K562 (cell line): Measurements from ENCODE around the gene TCF3. TPM values are rescaled to one million over a fixed set of nuclear protein-coding genes. Genes with fewer than 3 reads are reported as not detected.

Source experiments
- E2F4 ChIP-seq: sonication (generic); formaldehyde crosslinking; IDR thresholded peaks from 2 replicates; pipeline ENCODE4 v1.8.0; 2022; ENCODE audit warnings: mild to moderate bottlenecking, low read depth, missing genetic modification reagents
- JUND ChIP-seq, 2 experiments: IDR thresholded peaks; 2 replicates in 1 of 2; 3 replicates in 1 of 2; pipeline ENCODE4 v1.6.1; 2011; ENCODE audit warnings: borderline replicate concordance in 2 of 2, low read depth in 2 of 2, low read length in 2 of 2, improper control_type of control experiment in 1 of 2, missing biosample characterization in 1 of 2, missing genetic modification characterization in 1 of 2, missing genetic modification reagents in 1 of 2
- MYC ChIP-seq, 2 experiments: fragments of 250-450 bp in 1 of 2; sonication (Bioruptor Pico) in 1 of 2; IDR thresholded peaks; 2 replicates each; pipeline versions ENCODE4 v1.5.1 to v1.6.1; 2012 to 2021; ENCODE audit warnings: low read depth in 2 of 2, borderline replicate concordance in 1 of 2, improper control_type of control experiment in 1 of 2, low read length in 1 of 2, mild to moderate bottlenecking in 1 of 2, moderate library complexity in 1 of 2
- NR2C1 ChIP-seq, 2 experiments: fragments of 450-650 bp; IDR thresholded peaks; 2 replicates each; pipeline ENCODE4 v1.6.1; 2017; ENCODE audit warnings: mild to moderate bottlenecking in 2 of 2, antibody characterized with exemption in 1 of 2, inconsistent platforms in 1 of 2, missing compliant biosample characterization in 1 of 2, missing genetic modification characterization in 1 of 2
- polyA plus RNA-seq, 8 experiments: library from polyadenylated mRNA; depleted of rRNA in 4 of 8; stranded (reverse) in 5 of 8; unstranded in 3 of 8; fragments of >200 nt; fragmentation: Nextera tagmentation in 2 of 8; fragmentation: Illumina TruSeq in 1 of 8; extraction: Ambion mirVana in 2 of 8; extraction: Trizol in 1 of 8; gene quantifications; 2 replicates each; pipeline versions ENCODE4 v1.2.1 to v1.2.3, GENCODE V29; 2011 to 2014; ENCODE audit warnings: inconsistent platforms in 1 of 8, missing spikeins in 1 of 8
- total RNA-seq, 7 experiments: library from RNA; depleted of rRNA in 6 of 7; stranded (reverse); fragments of >200 nt in 6 of 7; fragmentation: Illumina TruSeq in 2 of 7; extraction: Trizol in 2 of 7; gene quantifications; 2 replicates each; pipeline versions ENCODE4 v1.2.1 to v1.2.3, GENCODE V29; 2011 to 2021; ENCODE audit warnings: low replicate concordance in 1 of 7
- TF ChIP-seq, protein P1 (sequence below): fragments of 450-650 bp; IDR thresholded peaks from 2 replicates; pipeline ENCODE4 v1.7.1; 2018; ENCODE audit warnings: mild to moderate bottlenecking, low read depth; ENCODE audit not compliant: partially characterized antibody
- TF ChIP-seq, protein P2 (sequence below), 2 experiments: fragments of 250-450 bp in 1 of 2; fragments of 450-650 bp in 1 of 2; sonication (Bioruptor Pico) in 1 of 2; IDR thresholded peaks; 2 replicates each; pipeline versions ENCODE4 v1.6.1 to v1.8.0; 2016 to 2021; ENCODE audit warnings: mild to moderate bottlenecking in 2 of 2, moderate library complexity in 2 of 2, missing compliant biosample characterization in 1 of 2, missing genetic modification characterization in 1 of 2

TCF3 gene
- total and polyA plus RNA-seq, 9 of the 15 experiments (the other 6 are each of a cell fraction or from before 2014, with no cell fraction given) = 5.6 to 259 (median 84.0) TPM

DNA sequence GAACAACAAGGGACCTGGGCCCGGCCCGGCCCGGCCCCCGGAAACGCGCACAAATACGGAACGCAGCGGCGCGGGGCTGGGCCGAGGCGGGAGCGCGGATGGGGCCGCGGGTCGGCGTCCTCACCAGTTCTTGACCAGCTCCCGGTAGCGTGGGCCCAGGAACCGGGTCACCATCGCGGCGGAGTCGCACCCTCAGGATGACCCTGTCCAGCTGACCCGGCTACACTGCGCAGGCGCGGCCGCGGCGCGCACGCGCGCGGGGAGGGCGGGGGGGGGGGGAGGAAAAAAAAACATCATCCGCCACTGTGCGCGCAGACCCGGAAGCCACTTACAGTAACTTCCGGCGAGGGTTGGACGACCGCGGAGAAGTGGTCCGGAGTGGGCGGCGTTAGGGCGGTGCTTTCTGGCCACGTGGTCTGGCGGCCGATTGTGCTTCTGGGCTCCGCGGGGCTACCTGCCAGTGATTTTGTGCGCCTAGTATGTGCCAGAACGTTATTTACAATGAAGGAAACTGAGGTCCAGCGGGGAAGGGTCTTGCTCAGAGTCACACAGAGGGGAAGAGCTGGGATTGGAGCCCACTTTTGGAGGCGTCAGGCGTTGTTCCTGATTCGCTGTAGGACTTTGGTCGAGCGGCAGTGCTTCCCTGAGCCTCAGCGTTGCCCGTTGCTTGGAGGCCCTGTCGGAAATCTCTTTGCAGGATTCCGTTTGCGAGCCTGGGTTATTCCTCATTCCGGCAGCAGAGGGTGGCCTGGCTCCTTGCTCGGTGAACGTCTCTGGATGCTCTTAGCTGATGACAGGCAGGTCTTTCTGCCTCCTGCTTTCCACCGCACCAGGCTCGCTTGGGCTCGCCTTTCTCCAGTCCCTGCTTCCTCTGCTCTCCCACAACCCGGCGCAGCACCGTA is 46.9 kb downstream of the TCF3 start, which contains the start of gene UQCR11 (continued):
- TF ChIP-seq, protein P1, sequence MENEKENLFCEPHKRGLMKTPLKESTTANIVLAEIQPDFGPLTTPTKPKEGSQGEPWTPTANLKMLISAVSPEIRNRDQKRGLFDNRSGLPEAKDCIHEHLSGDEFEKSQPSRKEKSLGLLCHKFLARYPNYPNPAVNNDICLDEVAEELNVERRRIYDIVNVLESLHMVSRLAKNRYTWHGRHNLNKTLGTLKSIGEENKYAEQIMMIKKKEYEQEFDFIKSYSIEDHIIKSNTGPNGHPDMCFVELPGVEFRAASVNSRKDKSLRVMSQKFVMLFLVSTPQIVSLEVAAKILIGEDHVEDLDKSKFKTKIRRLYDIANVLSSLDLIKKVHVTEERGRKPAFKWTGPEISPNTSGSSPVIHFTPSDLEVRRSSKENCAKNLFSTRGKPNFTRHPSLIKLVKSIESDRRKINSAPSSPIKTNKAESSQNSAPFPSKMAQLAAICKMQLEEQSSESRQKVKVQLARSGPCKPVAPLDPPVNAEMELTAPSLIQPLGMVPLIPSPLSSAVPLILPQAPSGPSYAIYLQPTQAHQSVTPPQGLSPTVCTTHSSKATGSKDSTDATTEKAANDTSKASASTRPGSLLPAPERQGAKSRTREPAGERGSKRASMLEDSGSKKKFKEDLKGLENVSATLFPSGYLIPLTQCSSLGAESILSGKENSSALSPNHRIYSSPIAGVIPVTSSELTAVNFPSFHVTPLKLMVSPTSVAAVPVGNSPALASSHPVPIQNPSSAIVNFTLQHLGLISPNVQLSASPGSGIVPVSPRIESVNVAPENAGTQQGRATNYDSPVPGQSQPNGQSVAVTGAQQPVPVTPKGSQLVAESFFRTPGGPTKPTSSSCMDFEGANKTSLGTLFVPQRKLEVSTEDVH = peak; percentile 20
- TF ChIP-seq E2F4 (CRISPR knock-in tag) (no peak), MYC (IDR thresholded peaks at IDR 0.05; ENCODE audit: low read depth, low read length) (peak; percentile 94), MYC (CRISPR knock-in tag; IDR thresholded peaks at IDR 0.05; ENCODE audit: borderline replicate concordance, low read depth) (peak; percentile 80; the same call in 1 of the 2 replicates), NR2C1 (IDR thresholded peaks at IDR 0.05) (0 out of 2 replicates have a peak, but pooled peaks have one; percentile 60), NR2C1 (tag; IDR thresholded peaks at IDR 0.05) (0 out of 2 replicates have a peak, but pooled peaks have one; percentile 13), JUND (IDR thresholded peaks at IDR 0.05; ENCODE audit: borderline replicate concordance, low read depth, low read length) (no peak; the same call in 1 of the 2 replicates), JUND (tag; IDR thresholded peaks at IDR 0.05; ENCODE audit: borderline replicate concordance, low read depth, low read length) (peak; percentile 56; the same call in 1 of the 3 replicates)
- TF ChIP-seq, protein P2, sequence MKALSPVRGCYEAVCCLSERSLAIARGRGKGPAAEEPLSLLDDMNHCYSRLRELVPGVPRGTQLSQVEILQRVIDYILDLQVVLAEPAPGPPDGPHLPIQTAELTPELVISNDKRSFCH (CRISPR knock-in tag; IDR thresholded peaks at IDR 0.05) = no peak
- TF ChIP-seq, protein P2 (tag; IDR thresholded peaks at IDR 0.05) = 0 out of 2 replicates have a peak, but pooled peaks have one; percentile 39
